Endothelial cell of umbilical vein (primary cell): ENCODE data around the gene CCDC9B. TPM values are rescaled to one million over a fixed set of nuclear protein-coding genes. Genes with fewer than 3 reads are reported as not detected.

Experiments
- BruUV-seq: library from RNA; stranded (reverse); fragments of 400-500 nt; replicated peaks from 2 replicates; lab custom pipeline; 2021; lab: Mats Ljungman, UMichigan
- CTCF ChIA-PET: fragments of 300-600, 350-600 bp; sonication (Branson Sonifier 250); formaldehyde crosslinking; loops from one replicate; lab custom pipeline; 2021; ENCODE audit warnings: antibody characterized with exemption, inconsistent platforms; lab: Charles Lee
- POLR2A ChIA-PET: fragments of 300-600, 350-600 bp; sonication (Branson Sonifier 250); formaldehyde crosslinking; loops from one replicate; lab custom pipeline; 2021; ENCODE audit warnings: antibody characterized with exemption, inconsistent platforms; lab: Charles Lee
- DNase-seq: peaks from one replicate; pipeline ENCODE4 v3.0.0-alpha.2; 2011; ENCODE audit warnings: low read depth, low spot score
- FAIRE-seq: peaks from 2 replicates; lab custom pipeline; 2011; peaks lifted over from hg19 to GRCh38; lab: Jason Lieb, UNC
- H2AFZ ChIP-seq: 2 replicates; pipeline ENCODE4 v1.6.0; 2012; ENCODE audit warnings: low read depth, low read length, control low read depth, inconsistent platforms
- H3K27ac ChIP-seq: 2 replicates; pipeline ENCODE4 v1.5.1; 2011; ENCODE audit warnings: low read depth, mild to moderate bottlenecking, control low read depth, low read length, moderate library complexity; ENCODE audit not compliant: insufficient read depth
- H3K27me3 ChIP-seq, 2 experiments: 2 replicates each; pipeline versions ENCODE4 v1.6.0 to v1.6.1; 2011; ENCODE audit warnings: low read length in 2 of 2, mixed read lengths in 1 of 2; ENCODE audit not compliant: control insufficient read depth in 2 of 2, insufficient read depth in 2 of 2
- H3K36me3 ChIP-seq, 2 experiments: 2 replicates in 1 of 2; 3 replicates in 1 of 2; pipeline ENCODE4 v1.5.1; 2011; ENCODE audit warnings: low read length in 2 of 2, mild to moderate bottlenecking in 1 of 2, moderate library complexity in 1 of 2; ENCODE audit not compliant: control insufficient read depth in 2 of 2, insufficient read depth in 2 of 2; ENCODE audit errors: extremely low read depth in 1 of 2
- H3K4me1 ChIP-seq: 3 replicates; pipeline ENCODE4 v1.5.1; 2011; ENCODE audit warnings: mild to moderate bottlenecking, low read length; ENCODE audit not compliant: control insufficient read depth, insufficient read depth; ENCODE audit errors: extremely low read depth
- H3K4me2 ChIP-seq: 2 replicates; pipeline ENCODE4 v1.6.1; 2011; ENCODE audit warnings: low read length, control low read depth, mixed read lengths; ENCODE audit not compliant: insufficient read depth
- H3K4me3 ChIP-seq, 3 experiments: fragments of 200-600 bp in 1 of 3; sonication (generic), shearing (Covaris generic) in 1 of 3; replicated peaks in 1 of 3; 2 replicates each; pipeline ENCODE4 v1.5.1; 2011 to 2016; ENCODE audit warnings: control low read depth in 3 of 3, low read length in 3 of 3, mild to moderate bottlenecking in 2 of 3, inconsistent platforms in 1 of 3, low read depth in 1 of 3, moderate library complexity in 1 of 3; ENCODE audit not compliant: insufficient read depth in 1 of 3
- H3K79me2 ChIP-seq: 2 replicates; pipeline ENCODE4 v1.6.0; 2012; ENCODE audit warnings: low read length, inconsistent platforms; ENCODE audit not compliant: control insufficient read depth, insufficient read depth
- H3K9ac ChIP-seq: replicated peaks from 2 replicates; pipeline ENCODE3; 2011; ENCODE audit warnings: low read length, control low read depth; ENCODE audit not compliant: insufficient read depth; ENCODE audit errors: extremely low read depth
- H3K9me1 ChIP-seq: replicated peaks from 3 replicates; pipeline ENCODE4 v1.6.0; 2011; ENCODE audit warnings: mild to moderate bottlenecking, low read length; ENCODE audit not compliant: control insufficient read depth, insufficient read depth; ENCODE audit errors: extremely low read depth
- H3K9me3 ChIP-seq: replicated peaks from 2 replicates; pipeline ENCODE4 v1.5.1; 2012; ENCODE audit warnings: low read length, inconsistent platforms; ENCODE audit not compliant: control insufficient read depth, insufficient read depth
- H4K20me1 ChIP-seq: replicated peaks from 2 replicates; pipeline ENCODE3; 2011; ENCODE audit warnings: mild to moderate bottlenecking, low read length; ENCODE audit not compliant: control insufficient read depth, insufficient read depth; ENCODE audit errors: extremely low read depth
- EZH2 ChIP-seq: IDR thresholded peaks from 2 replicates; pipeline ENCODE4 v1.6.1; 2012; ENCODE audit warnings: borderline replicate concordance, low read depth, mild to moderate bottlenecking, moderate library complexity, low read length, inconsistent platforms; ENCODE audit not compliant: severe bottlenecking
- FOS ChIP-seq: IDR thresholded peaks from 2 replicates; pipeline ENCODE4 v1.6.1; 2011; ENCODE audit warnings: mild to moderate bottlenecking, low read length, moderate library complexity, borderline replicate concordance; ENCODE audit not compliant: insufficient read depth
- GATA2 ChIP-seq: IDR thresholded peaks from 2 replicates; pipeline ENCODE4 v1.7.0; 2011; ENCODE audit warnings: low read depth, mild to moderate bottlenecking, moderate library complexity, mixed read lengths, low read length; ENCODE audit not compliant: insufficient read length, insufficient read depth
- JUN ChIP-seq: IDR thresholded peaks from 2 replicates; pipeline ENCODE4 v1.6.1; 2011; ENCODE audit warnings: borderline replicate concordance, low read depth; ENCODE audit not compliant: insufficient read length, insufficient read depth
- MAX ChIP-seq: IDR thresholded peaks from 2 replicates; pipeline ENCODE4 v1.6.1; 2011; ENCODE audit not compliant: insufficient read depth, insufficient read length
- MYC ChIP-seq: IDR thresholded peaks from one replicate; pipeline ENCODE4 v1.6.1; 2011; ENCODE audit warnings: mild to moderate bottlenecking, low read depth, low read length
- POLR2A ChIP-seq: IDR thresholded peaks from 2 replicates; pipeline ENCODE4 v1.6.1; 2012; ENCODE audit warnings: low read depth, mild to moderate bottlenecking, control low read depth, low read length
- POLR2AphosphoS5 ChIP-seq: IDR thresholded peaks from 2 replicates; pipeline ENCODE4 v1.6.1; 2012; ENCODE audit warnings: low read depth, mild to moderate bottlenecking, control low read depth, low read length, moderate library complexity; ENCODE audit not compliant: insufficient read depth
- dilution Hi-C: fragments of 300-500 bp; cut with MboI; formaldehyde crosslinking; loops from one replicate; pipeline ENCODE4 v1.15.0; 2019; ENCODE audit warnings: low sequenced_read_pairs; ENCODE audit not compliant: extremely low pct_ligation_motif_present
- intact Hi-C: fragments of 100-400 bp; cut with micrococcal nuclease; formaldehyde crosslinking; loops from one replicate; pipeline ENCODE4 v1.10.0; 2022
- polyA plus RNA-seq, 4 experiments: library from polyadenylated mRNA; depleted of rRNA in 3 of 4; stranded (reverse) in 3 of 4; unstranded in 1 of 4; fragments of >200 nt; gene quantifications; 2 replicates each; pipeline versions ENCODE4 v1.2.1 to v1.2.3, GENCODE V29; 2011 to 2012; ENCODE audit warnings: missing spikeins in 1 of 4
- total RNA-seq: library from RNA; stranded (reverse); gene quantifications from 2 replicates; pipeline ENCODE4 v1.2.3, GENCODE V29; 2021
- TF ChIP-seq, protein P1 (sequence below), 2 donors: IDR thresholded peaks; 1 replicate in 1 of 2; 2 replicates in 1 of 2; pipeline ENCODE4 v1.5.1; 2011; ENCODE audit warnings: low read length in 2 of 2, mild to moderate bottlenecking in 2 of 2, moderate library complexity in 2 of 2, control low read depth in 1 of 2, inconsistent platforms in 1 of 2, low read depth in 1 of 2; ENCODE audit not compliant: insufficient read depth in 1 of 2; ENCODE audit errors: extremely low read depth in 1 of 2

CCDC9B gene
- total and polyA plus RNA-seq, 2 donors (not counting 3 experiments of a cell fraction or from before 2014, with no cell fraction given), result 7.6 to 46.0 TPM

DNA sequence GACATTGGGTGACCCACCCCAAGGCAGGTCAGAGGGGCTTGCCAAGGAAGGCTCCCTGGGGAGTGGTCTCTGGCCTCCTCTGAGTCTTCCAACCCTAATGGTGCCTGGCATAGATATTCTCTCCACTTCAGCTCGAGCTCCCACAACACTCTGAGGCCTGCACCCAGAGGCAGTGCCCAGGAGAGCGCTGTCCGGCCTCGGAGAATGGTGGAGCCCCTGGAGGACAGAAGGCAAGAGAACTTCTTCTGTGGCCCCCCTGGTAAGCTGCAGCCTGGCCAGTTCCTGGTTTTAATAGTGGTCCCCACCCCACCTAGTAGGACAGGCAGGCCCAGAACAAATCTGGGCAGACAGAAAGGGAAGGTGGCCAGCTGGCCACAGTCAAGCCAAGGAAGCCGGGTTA, 24.3 kb upstream of the CCDC9B start:
- CTCF ChIA-PET, result interaction anchor here (1.0 to 9.4 kb wide), 8 partner anchors 21 to 86 kb away, joined by 3 to 60 read pairs (median 4); no protein-coding TSS in a partner anchor
- TF ChIP-seq MYC, result no peak
- no peak for TF ChIP-seq EZH2
- TF ChIP-seq, protein P1, sequence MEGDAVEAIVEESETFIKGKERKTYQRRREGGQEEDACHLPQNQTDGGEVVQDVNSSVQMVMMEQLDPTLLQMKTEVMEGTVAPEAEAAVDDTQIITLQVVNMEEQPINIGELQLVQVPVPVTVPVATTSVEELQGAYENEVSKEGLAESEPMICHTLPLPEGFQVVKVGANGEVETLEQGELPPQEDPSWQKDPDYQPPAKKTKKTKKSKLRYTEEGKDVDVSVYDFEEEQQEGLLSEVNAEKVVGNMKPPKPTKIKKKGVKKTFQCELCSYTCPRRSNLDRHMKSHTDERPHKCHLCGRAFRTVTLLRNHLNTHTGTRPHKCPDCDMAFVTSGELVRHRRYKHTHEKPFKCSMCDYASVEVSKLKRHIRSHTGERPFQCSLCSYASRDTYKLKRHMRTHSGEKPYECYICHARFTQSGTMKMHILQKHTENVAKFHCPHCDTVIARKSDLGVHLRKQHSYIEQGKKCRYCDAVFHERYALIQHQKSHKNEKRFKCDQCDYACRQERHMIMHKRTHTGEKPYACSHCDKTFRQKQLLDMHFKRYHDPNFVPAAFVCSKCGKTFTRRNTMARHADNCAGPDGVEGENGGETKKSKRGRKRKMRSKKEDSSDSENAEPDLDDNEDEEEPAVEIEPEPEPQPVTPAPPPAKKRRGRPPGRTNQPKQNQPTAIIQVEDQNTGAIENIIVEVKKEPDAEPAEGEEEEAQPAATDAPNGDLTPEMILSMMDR (IDR thresholded peaks at IDR 0.05; ENCODE audit: extremely low read depth in 1 of 2, insufficient read depth in 1 of 2, low read depth in 1 of 2, low read length in 2 of 2), result no peak
- no peak for TF ChIP-seq MAX
- no peak for TF ChIP-seq POLR2A
- no peak for TF ChIP-seq GATA2
- no peak for TF ChIP-seq POLR2AphosphoS5
- no peak for TF ChIP-seq JUN
- no peak for TF ChIP-seq FOS
- Histone ChIP-seq H3K27me3 (peaks cover 0 to 6% of the 10 kb centered on the region in 2 experiments), H3K4me2 (no peak overlapping the region), H2AFZ (no peak overlapping the region), H3K27ac (no peak overlapping the region), H3K79me2 (no peaks in the 10 kb centered on the region), H3K4me3 (no peak overlapping the region), H3K36me3 (no peaks in the 10 kb centered on the region), H3K9ac (no peak overlapping the region), H3K9me1 (no peaks in the 10 kb centered on the region), H3K4me1 (peaks cover 3% of the 10 kb centered on the region), H3K9me3 (no peaks in the 10 kb centered on the region), H4K20me1 (no peaks in the 10 kb centered on the region)
- dilution Hi-C loops (no loop called here), intact Hi-C loops (loop anchor here (5.0 kb wide), 2 partner anchors 42 to 142 kb away; partner anchors contain the start of gene IVD)
- no TSS peak for BruUV-seq
- POLR2A ChIA-PET, result no interaction called here
- no peak for DNase-seq
- FAIRE-seq, result no peak
